Activated CD4-positive, alpha-beta T cell treated with anti-CD3 and anti-CD28 coated beads for 1 hour (primary cell): ENCODE results near the gene MRPL51.
"Not testable (repeated sequence)": the region's sequence is repeated elsewhere in the genome, so short reads cannot be mapped to it uniquely, and the experiment has no call there.

Experiments used
- DNase-seq: peaks from one replicate; pipeline ENCODE4 v3.0.0-alpha.2; 2020

Gene MRPL51

GRCh38 chr12:6530576-6531260 lies 37.7 kb upstream of the MRPL51 start:
- no peak for DNase-seq

GRCh38 chr12:6529291-6529737 lies 36.3 kb upstream of the MRPL51 start:
- no peak for DNase-seq

- no peak for DNase-seq
Measured at GRCh38 chr12:6528539-6529235, 35.6 kb upstream of the MRPL51 start.

- no peak for DNase-seq
Measured at GRCh38 chr12:6527711-6528110, 34.6 kb upstream of the MRPL51 start.

GRCh38 chr12:6526766-6527525 lies 33.9 kb upstream of the MRPL51 start:
- no peak for DNase-seq

GRCh38 chr12:6526201-6526600 lies 33.1 kb upstream of the MRPL51 start:
- DNase-seq: no peak

GRCh38 chr12:6524648-6525047 lies 31.6 kb upstream of the MRPL51 start:
- no peak for DNase-seq

GRCh38 chr12:6523708-6524107 lies 30.6 kb upstream of the MRPL51 start:
- DNase-seq: no peak

GRCh38 chr12:6522193-6522592 lies 29.1 kb upstream of the MRPL51 start:
- no peak for DNase-seq

- DNase-seq: no peak
Measured at GRCh38 chr12:6520186-6520585, 27.1 kb upstream of the MRPL51 start.

GRCh38 chr12:6508087-6508486 lies 15.0 kb upstream of the MRPL51 start:
- no peak for DNase-seq

- no peak for DNase-seq
Measured at GRCh38 chr12:6507102-6507998, 14.3 kb upstream of the MRPL51 start.

GRCh38 chr12:6500466-6500865 lies 7.4 kb upstream of the MRPL51 start:
- DNase-seq: no peak

GRCh38 chr12:6497291-6497690 lies 4.2 kb upstream of the MRPL51 start:
- DNase-seq: not testable (repeated sequence)

GRCh38 chr12:6494968-6495367 lies 1.9 kb upstream of the MRPL51 start:
- no peak for DNase-seq

- DNase-seq: no peak
Measured at GRCh38 chr12:6494258-6494743, 1.2 kb upstream of the MRPL51 start.

- DNase-seq: peak; percentile 92
Measured at GRCh38 chr12:6493497-6494257, 615 bp upstream of the MRPL51 start, which contains the start of gene NCAPD2. Gene NCAPD2 (plus strand): TSS chr12:6494102. CDS start chr12:6495099, 997 bp downstream.

- DNase-seq: not testable (repeated sequence)
Measured at GRCh38 chr12:6490673-6491072, 2.4 kb downstream of the MRPL51 start.

GRCh38 chr12:6489449-6489848 lies 3.6 kb downstream of the MRPL51 start:
- DNase-seq: no peak

GRCh38 chr12:6488240-6488639 lies 4.8 kb downstream of the MRPL51 start:
- no peak for DNase-seq

- no peak for DNase-seq
Measured at GRCh38 chr12:6478416-6478815, 14.6 kb downstream of the MRPL51 start.
